Measurements from ENCODE around the gene ARID1B.

Gene ARID1B

GRCh38 chr6:157171801-157172200, 394.6 kb downstream of the ARID1B start:
- DNase-seq: no peak

GRCh38 chr6:157172231-157172701, 395.1 kb downstream of the ARID1B start:
- DNase-seq: no peak

GRCh38 chr6:157172830-157173536, 395.8 kb downstream of the ARID1B start:
- DNase-seq: no peak

GRCh38 chr6:157173776-157174175, 396.6 kb downstream of the ARID1B start:
- DNase-seq: no peak

GRCh38 chr6:157174731-157175130, 397.6 kb downstream of the ARID1B start:
- no peak for DNase-seq

GRCh38 chr6:157177731-157178336, 400.7 kb downstream of the ARID1B start:
- no peak for DNase-seq

GRCh38 chr6:157181649-157182048, 404.5 kb downstream of the ARID1B start:
- DNase-seq: no peak

- no peak for DNase-seq
Observed at GRCh38 chr6:157182503-157183264, 405.5 kb downstream of the ARID1B start.

- peak; percentile 72 for DNase-seq
Observed at GRCh38 chr6:157184202-157185015, 407.2 kb downstream of the ARID1B start.

- DNase-seq: no peak
Observed at GRCh38 chr6:157185171-157185570, 408.0 kb downstream of the ARID1B start.

GRCh38 chr6:157185986-157186385, 408.8 kb downstream of the ARID1B start:
- DNase-seq: no peak

GRCh38 chr6:157186785-157187181, 409.6 kb downstream of the ARID1B start:
- no peak for DNase-seq

- no peak for DNase-seq
Observed at GRCh38 chr6:157187182-157188083, 410.3 kb downstream of the ARID1B start.

- DNase-seq: no peak
Observed at GRCh38 chr6:157188213-157188612, 411.0 kb downstream of the ARID1B start.

- no peak for DNase-seq
Observed at GRCh38 chr6:157193443-157193996, 416.3 kb downstream of the ARID1B start.

GRCh38 chr6:157194110-157194509, 416.9 kb downstream of the ARID1B start:
- no peak for DNase-seq

- no peak for DNase-seq
Observed at GRCh38 chr6:157194643-157195042, 417.5 kb downstream of the ARID1B start.

GRCh38 chr6:157196391-157196790, 419.2 kb downstream of the ARID1B start:
- DNase-seq: no peak

GRCh38 chr6:157198425-157199279, 421.5 kb downstream of the ARID1B start:
- no peak for DNase-seq

- DNase-seq: no peak
Observed at GRCh38 chr6:157200117-157200516, 422.9 kb downstream of the ARID1B start.

- no peak for DNase-seq
Observed at GRCh38 chr6:157200611-157201010, 423.4 kb downstream of the ARID1B start.

Measured in activated CD4-positive, alpha-beta T cell treated with anti-CD3 and anti-CD28 coated beads for 48 hours (primary cell).